GM18868 (cell line): ENCODE data around the gene FIBIN.
"Not testable (repeated sequence)": the region's sequence is repeated elsewhere in the genome, so short reads cannot be mapped to it uniquely, and the experiment has no call there.

ENCODE experiments used
- ATAC-seq: cut with Tn5 transposase; IDR thresholded peaks from one replicate; pipeline ENCODE4 v1.9.1; 2021; ENCODE audit warnings: mild to moderate bottlenecking, moderate library complexity; ENCODE audit not compliant: unreplicated experiment

The FIBIN gene

GRCh38 chr11:26976389-26976788 lies 17.5 kb upstream of the FIBIN start:
- no peak for ATAC-seq

GRCh38 chr11:26977209-26977608 lies 16.7 kb upstream of the FIBIN start:
- ATAC-seq: not testable (repeated sequence)

DNA sequence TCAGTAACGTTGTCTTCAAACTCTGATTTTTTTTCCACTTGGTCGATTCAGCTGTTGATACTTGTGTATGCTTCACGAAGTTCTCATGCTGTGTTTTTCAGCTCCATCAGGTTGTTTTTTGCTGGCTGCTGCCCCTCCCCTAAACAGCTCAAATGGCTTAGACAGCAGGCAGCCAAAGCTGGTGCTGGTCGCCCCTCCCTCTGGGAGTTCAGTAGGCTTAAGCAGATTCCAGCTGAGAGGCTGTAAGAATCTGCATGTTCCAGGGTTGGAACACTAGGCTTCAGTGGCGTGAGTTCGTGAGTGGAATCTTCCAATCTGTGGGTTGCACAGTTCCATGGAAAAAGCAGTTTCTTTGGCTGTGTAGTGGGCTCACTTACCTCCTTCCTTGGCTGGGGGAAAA lies 10.3 kb upstream of the FIBIN start:
- ATAC-seq: no peak

DNA sequence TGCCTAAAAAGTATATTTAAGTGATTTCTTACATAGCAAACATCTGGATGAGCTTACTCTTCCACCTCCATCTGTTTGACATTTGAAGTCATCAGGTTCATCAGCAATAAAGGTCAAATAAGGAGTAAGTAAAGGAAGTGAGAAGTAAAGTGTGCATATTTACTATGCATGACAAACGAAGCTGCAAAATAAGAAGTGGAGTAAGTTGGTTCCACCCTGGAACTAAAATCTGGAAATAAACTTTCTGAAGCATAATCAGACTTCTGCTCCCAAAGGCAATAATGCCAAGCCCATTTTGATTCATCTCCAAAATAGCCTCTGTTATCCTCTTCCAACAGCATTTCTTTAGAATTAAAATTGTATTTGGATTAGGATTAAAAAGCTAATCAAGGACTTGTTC lies 8.4 kb upstream of the FIBIN start:
- ATAC-seq: no peak

DNA sequence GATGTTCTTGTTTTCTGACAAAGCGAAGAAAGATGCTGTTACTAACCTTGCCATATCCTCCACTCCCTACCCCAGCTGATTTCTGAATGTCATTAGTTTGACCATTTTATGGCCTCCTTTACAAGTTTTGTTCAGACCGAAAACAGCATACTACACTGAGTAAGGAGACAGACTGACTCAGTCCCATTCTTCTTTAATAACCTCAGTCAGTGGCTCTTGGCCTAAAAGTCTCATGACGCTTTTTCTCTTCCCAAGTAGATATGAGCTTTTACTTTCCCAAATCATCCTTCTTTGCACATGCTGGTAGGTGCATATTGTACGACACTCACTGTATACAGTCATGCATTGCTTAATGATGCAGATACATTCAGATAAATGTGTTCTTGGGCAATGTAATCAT lies 8.0 kb upstream of the FIBIN start:
- no peak for ATAC-seq

- ATAC-seq: no peak
Observed at GRCh38 chr11:26987272-26987671, 6.6 kb upstream of the FIBIN start.

- ATAC-seq: no peak
Observed at GRCh38 chr11:26987731-26988130, 6.2 kb upstream of the FIBIN start.

- ATAC-seq: no peak
Observed at GRCh38 chr11:26992031-26992541, 1.8 kb upstream of the FIBIN start.

- no peak for ATAC-seq
Observed at GRCh38 chr11:26994631-26995095, 751 bp downstream of the FIBIN start.

- ATAC-seq: no peak
Observed at GRCh38 chr11:26995701-26996460, 2.0 kb downstream of the FIBIN start.

DNA sequence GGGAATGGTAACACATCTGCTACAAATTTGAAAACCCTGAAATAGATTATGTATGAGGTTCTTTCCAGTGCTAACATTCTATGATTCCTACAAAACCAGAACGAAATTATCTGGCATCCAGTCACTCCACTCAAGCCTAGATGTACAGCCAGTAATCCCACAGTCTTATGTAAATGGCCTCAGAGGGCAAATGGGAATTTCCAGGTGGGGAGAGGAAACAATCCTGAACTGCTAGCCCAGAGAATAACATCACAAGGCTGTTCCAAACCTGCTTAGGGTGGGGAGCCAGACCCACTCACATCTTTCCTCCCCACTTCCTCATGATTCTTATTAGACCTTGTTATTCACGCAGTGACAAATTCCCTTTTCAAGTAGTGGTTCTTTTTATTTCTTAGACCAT lies 3.5 kb downstream of the FIBIN start:
- ATAC-seq: no peak

DNA sequence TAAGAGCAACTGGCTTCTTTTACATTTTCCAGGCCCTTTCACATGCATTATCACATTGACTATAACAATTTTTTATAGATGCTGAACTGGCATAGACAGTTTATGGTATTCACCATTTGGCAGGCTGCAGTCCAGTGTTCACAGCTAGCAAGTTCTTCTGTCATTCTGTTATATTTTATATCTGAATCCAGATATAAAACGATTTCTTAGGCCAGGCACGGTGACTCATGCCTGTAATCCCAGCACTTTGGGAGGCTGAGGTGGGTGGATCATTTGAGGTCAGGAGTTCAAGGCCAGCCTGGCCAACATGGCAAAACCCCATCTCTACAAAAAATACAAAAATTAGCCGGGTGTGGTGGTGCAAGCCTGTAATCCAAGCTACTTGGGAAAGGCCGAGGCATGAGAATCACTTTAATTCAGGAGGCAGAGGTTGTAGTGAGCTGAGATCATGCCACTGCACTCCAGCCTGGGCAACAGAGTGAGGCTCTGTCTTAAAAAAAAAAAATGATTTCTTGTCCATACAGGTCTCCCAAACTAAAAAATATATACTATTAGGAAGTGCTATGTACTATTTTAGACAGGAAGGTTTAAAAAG lies 7.3 kb downstream of the FIBIN start:
- not testable (repeated sequence) for ATAC-seq

GRCh38 chr11:27002431-27002830 lies 8.5 kb downstream of the FIBIN start:
- ATAC-seq: no peak

DNA sequence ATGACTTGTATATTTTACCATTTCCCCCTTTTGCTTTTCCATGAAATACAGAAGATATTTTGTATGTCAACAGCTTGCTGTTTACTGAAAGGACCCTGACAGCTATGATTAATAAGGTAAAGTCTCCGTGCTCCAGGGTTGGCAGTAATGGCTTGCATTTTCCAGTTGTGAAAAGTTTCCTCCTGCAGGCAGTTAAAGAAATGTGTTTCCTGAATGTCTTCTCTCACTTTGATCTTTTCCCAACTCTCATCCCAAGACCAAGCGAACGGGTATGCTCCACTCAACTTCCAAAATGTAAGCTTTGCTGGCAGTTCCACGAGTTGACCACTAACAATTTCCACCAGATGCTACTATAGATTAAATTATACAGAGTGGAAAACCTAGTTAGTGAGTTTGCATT lies 8.9 kb downstream of the FIBIN start:
- ATAC-seq: no peak

DNA sequence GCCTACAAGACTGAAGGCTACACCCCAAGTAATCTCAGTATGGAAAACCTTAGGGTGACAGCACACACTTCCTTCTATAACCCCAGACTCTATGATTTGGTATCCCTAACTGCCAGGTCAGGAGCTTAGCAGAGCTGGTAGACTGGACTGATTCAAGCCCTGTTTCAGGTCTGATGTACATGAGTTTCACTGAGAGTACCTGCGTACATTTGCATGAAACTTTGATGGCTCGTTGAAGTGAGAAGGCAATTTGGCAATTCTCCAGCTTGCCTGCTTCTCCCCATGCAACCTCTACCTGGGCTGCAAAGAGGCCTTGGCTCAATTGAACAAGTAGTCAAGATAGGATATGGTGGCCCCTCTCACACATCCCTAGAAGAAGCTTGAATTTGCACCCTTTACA lies 10.2 kb downstream of the FIBIN start:
- no peak for ATAC-seq

DNA sequence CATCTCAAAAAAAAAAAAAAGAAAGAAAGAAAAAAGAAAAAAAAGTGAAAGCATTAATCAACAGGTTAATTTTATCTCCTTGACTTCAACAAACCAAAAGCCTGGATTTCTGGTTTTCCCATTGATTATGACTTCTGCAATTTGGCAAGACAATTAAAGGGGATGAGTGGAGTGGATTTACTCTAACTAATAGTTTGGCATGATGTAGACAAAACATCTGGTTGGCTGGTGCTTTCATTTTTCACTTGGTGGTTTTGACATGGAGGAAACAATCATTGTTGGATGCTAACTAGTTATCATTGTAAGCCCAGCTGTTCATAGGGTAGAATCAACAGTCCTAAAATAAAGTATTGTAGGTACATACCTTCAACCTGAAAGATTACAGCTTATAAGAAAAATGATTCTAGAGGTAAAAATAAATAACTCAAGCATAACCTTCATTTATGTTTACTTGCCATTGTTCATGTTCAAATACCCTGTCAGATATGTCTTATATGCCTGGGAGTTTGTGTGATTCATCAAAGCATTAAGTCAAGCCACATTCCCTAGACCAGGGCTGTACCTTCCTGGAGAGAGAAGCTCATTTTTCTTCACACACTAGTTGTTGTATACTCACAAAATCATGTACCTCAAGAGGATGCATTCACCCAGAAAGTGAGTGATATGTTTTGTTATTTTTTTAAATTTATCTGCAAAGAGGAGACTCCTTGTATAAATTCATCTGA lies 15.1 kb downstream of the FIBIN start:
- ATAC-seq: no peak

DNA sequence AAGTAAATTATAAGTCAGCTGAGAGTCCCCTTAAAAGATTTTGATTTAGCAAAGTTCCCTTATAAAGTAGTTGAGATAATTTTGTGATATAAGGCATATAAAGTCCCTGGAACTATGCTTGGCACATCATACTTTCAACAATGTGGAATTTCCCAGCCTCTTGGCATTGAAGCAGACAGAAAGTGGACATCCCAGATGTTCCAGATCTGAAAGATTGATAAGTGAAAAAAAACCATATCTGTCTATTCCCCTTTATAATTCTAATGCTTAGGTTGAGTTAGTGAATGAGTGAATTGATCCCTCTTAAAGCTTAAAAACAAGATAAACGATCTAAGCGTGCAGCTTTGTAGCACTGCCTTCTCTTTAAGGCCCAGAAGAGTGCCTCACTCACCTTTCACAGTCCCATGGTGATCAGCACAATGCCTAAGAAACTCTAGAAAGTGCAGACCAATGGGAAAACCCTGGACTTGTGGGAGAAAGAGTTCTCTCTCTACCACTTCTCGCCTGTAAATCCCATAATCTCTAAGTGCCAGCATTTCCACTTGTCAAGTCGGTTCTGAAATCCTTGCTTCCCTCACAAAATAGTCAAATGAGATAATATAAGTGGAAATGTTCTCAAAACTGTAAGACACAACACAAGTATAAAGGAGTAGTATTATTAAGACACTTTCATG lies 17.8 kb downstream of the FIBIN start:
- ATAC-seq: no peak

- no peak for ATAC-seq
Observed at GRCh38 chr11:27012234-27012921, 18.5 kb downstream of the FIBIN start.

- ATAC-seq: no peak
Observed at GRCh38 chr11:27013781-27014361, 20.0 kb downstream of the FIBIN start.

DNA sequence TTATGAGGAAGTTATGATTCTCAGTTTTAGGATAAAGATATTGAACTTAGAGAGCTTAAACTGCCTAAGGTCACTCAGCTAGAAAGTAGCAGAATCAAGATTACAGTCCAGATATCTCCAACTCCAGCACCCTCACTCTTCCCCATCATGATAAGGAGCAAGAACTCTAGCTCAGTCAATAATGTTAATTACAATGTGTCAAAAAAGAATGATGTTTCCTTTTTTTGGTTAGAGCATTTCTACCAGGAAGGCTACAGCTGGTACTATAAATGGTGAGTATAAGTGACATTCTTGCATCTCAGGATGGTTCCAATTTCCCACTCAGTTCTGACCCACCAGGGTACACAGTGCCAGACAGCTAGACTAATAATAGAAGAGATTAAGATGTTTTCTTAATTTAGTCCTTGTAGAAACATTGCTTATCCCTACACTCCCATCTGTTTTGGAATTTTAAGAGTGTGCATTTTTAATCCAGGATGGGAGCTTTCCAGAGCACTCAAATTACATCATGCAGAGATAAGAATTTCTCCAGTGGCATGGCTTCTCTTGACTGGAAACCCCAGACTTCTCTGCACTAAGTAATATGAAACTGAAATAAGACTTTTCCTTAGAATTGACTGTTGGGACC lies 25.1 kb downstream of the FIBIN start:
- no peak for ATAC-seq
